ENCODE results near the gene TGFBRAP1.

The TGFBRAP1 gene

DNA sequence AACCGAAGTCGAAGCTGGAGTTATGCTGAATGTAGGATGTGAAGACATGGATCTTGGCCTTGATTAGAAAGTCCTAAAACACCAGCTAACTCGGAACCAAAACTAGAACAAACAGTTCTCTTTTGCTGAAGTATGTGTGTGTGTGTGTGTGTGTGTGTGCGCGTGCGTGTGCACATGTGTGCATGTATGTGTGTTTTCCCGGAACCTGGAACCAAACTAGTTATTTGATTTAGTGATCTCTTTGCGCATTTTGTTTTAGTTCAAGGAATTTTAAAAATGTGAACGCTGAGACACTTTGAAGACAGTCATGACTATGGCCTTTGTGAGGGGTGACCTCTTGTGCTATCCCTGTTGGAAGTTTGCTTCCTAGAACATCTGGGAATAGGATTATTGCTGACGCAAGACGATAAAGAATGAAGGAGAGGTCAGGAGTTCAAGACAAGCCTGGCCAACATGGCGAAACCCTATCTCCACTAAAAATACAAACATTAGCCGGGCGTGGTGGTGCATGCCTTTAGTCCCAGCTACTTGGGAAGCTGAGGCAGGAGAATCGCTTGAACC lies 45.5 kb upstream of the TGFBRAP1 start:
- no peak for FAIRE-seq
- DNase-seq (ENCODE audit: insufficient read length, low spot score) = no peak

DNA sequence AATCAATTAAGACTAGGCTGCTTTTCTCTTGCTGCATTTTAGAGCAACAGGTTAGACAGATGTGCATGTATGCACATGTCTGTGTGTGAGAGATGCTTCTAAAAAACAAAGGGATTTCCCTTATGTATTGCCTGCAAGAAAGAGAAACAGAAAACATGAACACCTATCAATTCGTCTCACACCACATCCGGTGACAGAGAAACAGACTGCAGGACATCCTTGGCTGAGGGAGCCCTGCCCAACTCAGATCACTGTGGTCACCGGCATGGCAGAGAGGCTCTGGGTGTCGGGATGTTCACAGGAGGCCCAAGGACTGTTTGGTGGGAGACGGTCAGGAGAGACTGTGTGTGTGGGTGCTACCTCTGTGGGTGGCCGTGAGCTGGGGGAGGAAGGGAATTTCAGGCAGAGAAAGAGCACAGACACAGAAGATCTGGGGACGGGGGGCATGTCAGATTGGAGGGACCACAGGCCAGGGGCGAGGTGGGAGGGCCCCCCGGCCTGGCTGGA lies 44.4 kb upstream of the TGFBRAP1 start:
- no peak for DNase-seq (ENCODE audit: insufficient read length, low spot score)
- no peak for FAIRE-seq
- TF ChIP-seq, protein P1, sequence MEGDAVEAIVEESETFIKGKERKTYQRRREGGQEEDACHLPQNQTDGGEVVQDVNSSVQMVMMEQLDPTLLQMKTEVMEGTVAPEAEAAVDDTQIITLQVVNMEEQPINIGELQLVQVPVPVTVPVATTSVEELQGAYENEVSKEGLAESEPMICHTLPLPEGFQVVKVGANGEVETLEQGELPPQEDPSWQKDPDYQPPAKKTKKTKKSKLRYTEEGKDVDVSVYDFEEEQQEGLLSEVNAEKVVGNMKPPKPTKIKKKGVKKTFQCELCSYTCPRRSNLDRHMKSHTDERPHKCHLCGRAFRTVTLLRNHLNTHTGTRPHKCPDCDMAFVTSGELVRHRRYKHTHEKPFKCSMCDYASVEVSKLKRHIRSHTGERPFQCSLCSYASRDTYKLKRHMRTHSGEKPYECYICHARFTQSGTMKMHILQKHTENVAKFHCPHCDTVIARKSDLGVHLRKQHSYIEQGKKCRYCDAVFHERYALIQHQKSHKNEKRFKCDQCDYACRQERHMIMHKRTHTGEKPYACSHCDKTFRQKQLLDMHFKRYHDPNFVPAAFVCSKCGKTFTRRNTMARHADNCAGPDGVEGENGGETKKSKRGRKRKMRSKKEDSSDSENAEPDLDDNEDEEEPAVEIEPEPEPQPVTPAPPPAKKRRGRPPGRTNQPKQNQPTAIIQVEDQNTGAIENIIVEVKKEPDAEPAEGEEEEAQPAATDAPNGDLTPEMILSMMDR (IDR thresholded peaks at IDR 0.05; ENCODE audit: insufficient read depth, missing control alignments) = no peak

More for the DNA sequence above, 45.5 kb upstream of the TGFBRAP1 start:
- TF ChIP-seq, protein P1 (IDR thresholded peaks at IDR 0.05; ENCODE audit: insufficient read depth, missing control alignments) = no peak

DNA sequence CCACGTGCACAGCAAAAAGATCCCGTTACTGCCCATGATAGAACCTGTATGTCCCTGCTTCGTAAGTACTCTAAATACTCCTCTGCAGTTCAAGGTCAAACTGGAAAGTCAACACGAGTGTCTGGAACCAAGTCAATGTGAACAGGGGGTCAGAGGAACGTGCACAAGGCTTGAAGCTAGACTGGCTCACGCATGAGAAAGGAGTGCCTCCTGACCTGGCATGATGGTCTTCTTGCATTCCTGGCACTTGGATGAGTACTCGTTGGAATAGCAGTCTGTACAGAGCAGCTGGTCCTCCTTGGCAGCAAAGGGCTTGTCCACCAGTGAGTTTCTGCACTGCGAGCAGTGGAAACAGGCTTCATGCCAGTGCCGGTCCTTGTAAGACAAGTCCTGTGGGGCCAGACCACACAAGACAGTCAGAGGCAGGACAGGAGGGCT lies 43.8 kb upstream of the TGFBRAP1 start:
- DNase-seq (ENCODE audit: insufficient read length, low spot score) (no peak), FAIRE-seq (no peak)
- TF ChIP-seq, protein P1 (IDR thresholded peaks at IDR 0.05; ENCODE audit: insufficient read depth, missing control alignments) = no peak

DNA sequence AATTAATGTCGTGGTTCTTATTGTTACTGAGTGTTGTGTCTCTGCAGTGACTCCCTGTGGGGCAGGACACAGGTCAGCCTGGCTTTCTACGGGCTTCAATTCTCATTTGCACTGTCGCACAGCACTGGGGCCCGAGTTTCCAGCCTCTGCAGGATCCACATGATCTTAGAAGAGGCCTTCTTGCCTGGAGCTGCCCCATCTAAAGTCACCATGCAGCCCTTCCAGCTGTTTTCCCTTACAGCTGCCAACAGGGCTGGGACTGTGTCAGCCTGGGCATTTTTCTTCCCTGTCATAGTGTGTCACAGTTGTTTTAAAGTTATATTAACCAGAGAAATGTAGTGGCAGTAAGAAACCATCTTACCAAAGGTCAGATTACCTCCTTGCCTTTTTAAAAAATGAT lies 42.3 kb upstream of the TGFBRAP1 start:
- DNase-seq (ENCODE audit: insufficient read length, low spot score) = no peak
- FAIRE-seq = no peak
- TF ChIP-seq, protein P1 (IDR thresholded peaks at IDR 0.05; ENCODE audit: insufficient read depth, missing control alignments) = no peak

DNA sequence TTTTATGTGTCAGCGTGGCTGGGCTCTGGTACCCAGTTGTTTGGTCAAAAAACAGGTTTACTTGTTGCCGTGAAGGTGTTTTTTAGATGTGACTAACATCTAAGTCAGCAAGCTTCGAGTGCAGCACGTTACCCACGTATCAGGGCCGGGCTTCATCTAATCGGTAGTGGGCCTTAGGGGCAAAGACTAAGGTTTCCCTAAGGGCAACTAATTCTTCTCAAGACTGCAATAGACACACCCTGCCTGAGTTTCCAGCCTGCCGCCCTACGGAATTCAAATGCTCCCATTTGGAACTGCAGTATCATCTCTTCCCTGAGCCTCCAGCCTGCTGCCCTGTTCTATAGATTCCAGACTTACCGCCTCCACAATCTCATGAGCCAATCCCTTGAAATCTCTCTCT lies 41.6 kb upstream of the TGFBRAP1 start:
- no peak for FAIRE-seq
- no peak for DNase-seq (ENCODE audit: insufficient read length, low spot score)
- TF ChIP-seq, protein P1 (IDR thresholded peaks at IDR 0.05; ENCODE audit: insufficient read depth, missing control alignments) = no peak

DNA sequence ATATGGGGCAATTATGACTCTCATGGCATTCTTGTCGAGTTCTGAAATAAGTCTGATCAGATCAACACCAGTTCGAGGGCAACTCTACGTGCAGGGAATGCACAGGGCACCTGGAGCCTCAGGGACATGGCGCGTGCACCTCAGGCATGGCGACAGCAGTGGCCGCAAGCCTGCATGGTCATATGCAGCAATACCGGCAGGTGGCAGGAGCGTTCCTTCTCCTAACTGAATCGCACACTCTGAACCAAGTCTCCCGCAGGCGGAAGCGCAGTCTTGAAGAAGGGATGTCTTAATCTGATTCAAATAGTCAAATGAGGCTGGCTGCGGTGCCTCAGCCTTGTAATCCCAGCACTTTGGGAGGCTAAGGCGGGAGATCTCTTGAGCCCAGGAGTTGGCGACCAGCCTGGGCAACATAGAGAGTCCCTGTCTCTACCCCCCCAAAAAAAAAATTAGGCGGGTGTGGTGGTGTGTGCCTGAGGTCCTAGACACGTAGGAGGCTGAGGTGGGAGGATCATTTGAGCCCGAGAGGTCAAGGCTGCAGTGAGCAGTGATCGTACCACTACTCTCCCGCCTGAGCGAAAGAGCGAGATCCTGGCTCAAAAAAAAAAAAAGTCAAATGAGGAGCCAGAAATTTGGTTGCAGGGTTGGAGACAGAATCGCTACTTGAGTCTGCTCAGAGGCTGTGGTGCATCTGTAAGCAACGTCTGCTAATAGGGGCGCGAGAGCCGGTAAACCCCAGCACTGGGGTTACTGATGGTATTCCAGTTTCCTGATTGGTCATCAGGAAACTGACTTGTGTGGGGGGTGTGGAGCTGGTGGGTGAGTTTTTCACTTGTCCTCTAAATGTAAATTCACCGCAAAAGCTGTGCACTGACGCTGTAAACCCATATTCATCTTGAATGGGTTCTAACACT lies 40.5 kb upstream of the TGFBRAP1 start:
- TF ChIP-seq, protein P1 (IDR thresholded peaks at IDR 0.05; ENCODE audit: insufficient read depth, missing control alignments) = peak; percentile 97
- no peak for FAIRE-seq
- DNase-seq (ENCODE audit: insufficient read length, low spot score) = peak; percentile 32

Data from D721Med (cell line).